IMR-90 (cell line): Measurements from ENCODE around the gene PTPRK. TPM values are rescaled to one million over a fixed set of nuclear protein-coding genes. Genes with fewer than 3 reads are reported as not detected.
A peak's percentile ranks its signal among the peaks of the same experiment; 100 is the strongest.

Experiments
- ATAC-seq: fragments of 200-7000 bp; cut with Tn5 transposase; 2 replicates; pipeline ENCODE4 v1.9.1; 2020; ENCODE audit warnings: low read depth, mild to moderate bottlenecking, moderate library complexity
- BruUV-seq: library from RNA; stranded (reverse); fragments of 400-500 nt; replicated peaks from 2 replicates; lab custom pipeline; 2021; lab: Mats Ljungman, UMichigan
- CTCF ChIA-PET: fragments of 300-600 bp; formaldehyde crosslinking; extraction: SDS; loops from one replicate; lab custom pipeline; 2021; ENCODE audit warnings: antibody characterized with exemption; lab: Yijun Ruan, JAX
- POLR2A ChIA-PET: fragments of 300-600 bp; sonication (Branson Sonifier 250); formaldehyde crosslinking; loops from one replicate; lab custom pipeline; 2022; ENCODE audit warnings: antibody characterized with exemption; ENCODE audit not compliant: unreplicated experiment; lab: Charles Lee
- DNase-seq: peaks from one replicate; pipeline ENCODE4 v3.0.0; 2013
- H2AFZ ChIP-seq: replicated peaks from 2 replicates; pipeline ENCODE3; 2013; ENCODE audit warnings: low read length, mild to moderate bottlenecking; ENCODE audit not compliant: poor library complexity
- H2AK5ac ChIP-seq: 2 replicates; pipeline ENCODE4 v1.6.1; 2013; ENCODE audit warnings: low read depth, low read length, inconsistent platforms
- H2AK9ac ChIP-seq: replicated peaks from 2 replicates; pipeline ENCODE3; 2013; ENCODE audit warnings: mild to moderate bottlenecking, low read depth, low read length, moderate library complexity; ENCODE audit not compliant: poor library complexity
- H2BK120ac ChIP-seq: 2 replicates; pipeline ENCODE4 v1.6.1; 2013; ENCODE audit warnings: low read depth, low read length, inconsistent platforms
- H2BK15ac ChIP-seq: 3 replicates; pipeline ENCODE4 v1.6.1; 2013; ENCODE audit warnings: low read depth, low read length, inconsistent platforms
- H2BK20ac ChIP-seq: 2 replicates; pipeline ENCODE4 v1.6.1; 2013; ENCODE audit warnings: low read depth, mild to moderate bottlenecking, inconsistent platforms, low read length, moderate library complexity
- H2BK5ac ChIP-seq: 2 replicates; pipeline ENCODE4 v1.6.1; 2013; ENCODE audit warnings: mild to moderate bottlenecking, low read depth, low read length, inconsistent platforms; ENCODE audit not compliant: poor library complexity, severe bottlenecking
- H3K14ac ChIP-seq: replicated peaks from 2 replicates; pipeline ENCODE4 v1.6.1; 2013; ENCODE audit warnings: low read depth, low read length, inconsistent platforms
- H3K18ac ChIP-seq: 2 replicates; pipeline ENCODE4 v1.6.1; 2013; ENCODE audit warnings: low read depth, low read length, control low read depth
- H3K23ac ChIP-seq: 2 replicates; pipeline ENCODE4 v1.6.1; 2013; ENCODE audit warnings: low read depth, low read length, inconsistent platforms
- H3K27ac ChIP-seq: 2 replicates; pipeline ENCODE4 v1.5.1; 2013; ENCODE audit warnings: mild to moderate bottlenecking, control low read depth, low read length; ENCODE audit not compliant: insufficient read depth
- H3K27me3 ChIP-seq: 2 replicates; pipeline ENCODE4 v1.6.1; 2013; ENCODE audit warnings: low read length; ENCODE audit not compliant: control insufficient read depth, insufficient read depth
- H3K36me3 ChIP-seq: 2 replicates; pipeline ENCODE4 v1.6.1; 2013; ENCODE audit warnings: low read length, mixed read lengths; ENCODE audit not compliant: control insufficient read depth, insufficient read depth
- H3K4ac ChIP-seq: 2 replicates; pipeline ENCODE4 v1.6.1; 2013; ENCODE audit warnings: low read depth, low read length, inconsistent platforms
- H3K4me1 ChIP-seq: 2 replicates; pipeline ENCODE4 v1.6.1; 2013; ENCODE audit warnings: low read length, mixed read lengths; ENCODE audit not compliant: control insufficient read depth, insufficient read depth
- H3K4me2 ChIP-seq: 2 replicates; pipeline ENCODE4 v1.6.1; 2013; ENCODE audit warnings: low read depth, mild to moderate bottlenecking, control low read depth, low read length, moderate library complexity
- H3K4me3 ChIP-seq: 2 replicates; pipeline ENCODE4 v1.5.1; 2013; ENCODE audit warnings: low read depth, mild to moderate bottlenecking, control low read depth, low read length, moderate library complexity; ENCODE audit not compliant: insufficient read depth
- H3K56ac ChIP-seq: 2 replicates; pipeline ENCODE4 v1.6.1; 2013; ENCODE audit warnings: low read length, inconsistent platforms; ENCODE audit not compliant: insufficient read depth; ENCODE audit errors: extremely low read depth
- H3K79me1 ChIP-seq, 2 experiments: 2 replicates each; pipeline ENCODE4 v1.6.1; 2013; ENCODE audit warnings: low read length in 2 of 2, inconsistent platforms in 1 of 2, low read depth in 1 of 2
- H3K9ac ChIP-seq: 2 replicates; pipeline ENCODE4 v1.6.1; 2013; ENCODE audit warnings: low read depth, low read length, control low read depth
- H3K9me1 ChIP-seq: 2 replicates; pipeline ENCODE4 v1.6.1; 2013; ENCODE audit warnings: low read length, inconsistent platforms; ENCODE audit not compliant: insufficient read depth
- H3K9me3 ChIP-seq: 2 replicates; pipeline ENCODE4 v1.6.1; 2013; ENCODE audit warnings: low read length; ENCODE audit not compliant: control insufficient read depth, insufficient read depth
- H4K20me1 ChIP-seq: 2 replicates; pipeline ENCODE4 v1.6.1; 2013; ENCODE audit warnings: low read length, inconsistent platforms; ENCODE audit not compliant: insufficient read depth
- H4K5ac ChIP-seq: 2 replicates; pipeline ENCODE4 v1.6.1; 2013; ENCODE audit warnings: mild to moderate bottlenecking, low read depth, low read length, control low read depth
- H4K8ac ChIP-seq, 2 experiments: 2 replicates each; pipeline ENCODE4 v1.6.1; 2013; ENCODE audit warnings: low read depth in 2 of 2, low read length in 2 of 2, control low read depth in 1 of 2, inconsistent platforms in 1 of 2
- H4K91ac ChIP-seq: 2 replicates; pipeline ENCODE4 v1.6.1; 2013; ENCODE audit warnings: low read depth, low read length, inconsistent platforms; ENCODE audit not compliant: insufficient read depth
- BHLHE40 ChIP-seq: fragments of 150-350 bp; IDR thresholded peaks from 2 replicates; pipeline ENCODE4 v1.6.1; 2016; ENCODE audit warnings: mild to moderate bottlenecking, low read depth, low read length
- CEBPB ChIP-seq: IDR thresholded peaks from 2 replicates; pipeline ENCODE4 v1.6.1; 2012; ENCODE audit warnings: low read depth, low read length, improper control_type of control experiment
- CHD1 ChIP-seq: IDR thresholded peaks from 2 replicates; pipeline ENCODE4 v1.6.1; 2012; ENCODE audit warnings: low read depth, low read length, improper control_type of control experiment
- CTCF ChIP-seq: conservative IDR thresholded peaks from 2 replicates; pipeline ENCODE4 v1.5.1; 2012; ENCODE audit warnings: mild to moderate bottlenecking, low read depth, low read length, improper control_type of control experiment
- ELK1 ChIP-seq: fragments of 150-350 bp; IDR thresholded peaks from 2 replicates; pipeline ENCODE4 v1.6.1; 2016; ENCODE audit warnings: low read depth, mild to moderate bottlenecking, low read length, moderate library complexity, borderline replicate concordance
- FOS ChIP-seq: fragments of 150-350 bp; IDR thresholded peaks from 2 replicates; pipeline ENCODE4 v1.6.1; 2016; ENCODE audit warnings: low read depth, low read length
- MAFK ChIP-seq: IDR thresholded peaks from 2 replicates; pipeline ENCODE4 v1.6.1; 2012; ENCODE audit warnings: low read depth, low read length, improper control_type of control experiment
- MAZ ChIP-seq: IDR thresholded peaks from 2 replicates; pipeline ENCODE4 v1.6.1; 2012; ENCODE audit warnings: low read depth, mild to moderate bottlenecking, low read length, improper control_type of control experiment, moderate library complexity, borderline replicate concordance
- MXI1 ChIP-seq: IDR thresholded peaks from 2 replicates; pipeline ENCODE4 v1.6.1; 2012; ENCODE audit warnings: low read depth, mild to moderate bottlenecking, low read length, moderate library complexity, borderline replicate concordance
- POLR2A ChIP-seq: IDR thresholded peaks from 2 replicates; pipeline ENCODE4 v1.6.1; 2012; ENCODE audit warnings: mild to moderate bottlenecking, low read depth, low read length
- RAD21 ChIP-seq: IDR thresholded peaks from 2 replicates; pipeline ENCODE4 v1.6.1; 2012; ENCODE audit warnings: low read length, improper control_type of control experiment
- USF2 ChIP-seq: fragments of 150-350 bp; IDR thresholded peaks from 2 replicates; pipeline ENCODE4 v1.6.1; 2017; ENCODE audit warnings: mild to moderate bottlenecking, antibody characterized with exemption, low read length, low read depth
- dilution Hi-C: fragments of 300-500 bp; cut with HindIII; formaldehyde crosslinking; loops from one replicate; pipeline ENCODE4 v1.14.3; 2018; ENCODE audit warnings: low sequenced_read_pairs; ENCODE audit not compliant: unreplicated experiment
- in situ Hi-C: fragments of 300-500 bp; cut with MboI; formaldehyde crosslinking; loops from 3 replicates; pipeline ENCODE4 v1.14.3; 2019; ENCODE audit warnings: low sequenced_read_pairs, inconsistent platforms, mixed read lengths
- intact Hi-C: fragments of 100-400 bp; cut with micrococcal nuclease; formaldehyde crosslinking; loops from 2 replicates; pipeline ENCODE4 v1.10.0; 2022
- polyA plus RNA-seq, 3 experiments: library from polyadenylated mRNA; depleted of rRNA; stranded (reverse); fragments of >200 nt; gene quantifications; 2 replicates each; pipeline ENCODE4 v1.2.3, GENCODE V29; 2012; ENCODE audit warnings: low replicate concordance in 1 of 3
- total RNA-seq: library from RNA; depleted of rRNA; stranded (reverse); fragments of >200 nt; gene quantifications from 2 replicates; pipeline ENCODE4 v1.2.3, GENCODE V29; 2012

Gene PTPRK
- total and polyA plus RNA-seq, 2 of the 4 experiments (the other 2 are of a cell fraction) = 18.0 to 80.8 TPM

GRCh38 chr6:128172081-128172480 is 348.3 kb downstream of the PTPRK start:
- TF ChIP-seq CEBPB = no peak
- TF ChIP-seq BHLHE40 = no peak
- no peak for TF ChIP-seq MAFK
- no peak for TF ChIP-seq USF2
- TF ChIP-seq POLR2A = no peak
- TF ChIP-seq RAD21 = no peak
- no peak for TF ChIP-seq FOS
- no peak for TF ChIP-seq MAZ
- no peak for TF ChIP-seq CTCF
- no peak for TF ChIP-seq MXI1
- TF ChIP-seq ELK1 = no peak
- no peak for TF ChIP-seq CHD1
- no peak overlapping the region for H3K4me3 ChIP-seq
- intact Hi-C loops = loop anchor here (10.0 kb wide), 2 partner anchors 317 to 343 kb away; no protein-coding TSS in a partner anchor
- H2BK20ac ChIP-seq = no peak overlapping the region
- POLR2A ChIA-PET = no interaction called here
- no peak overlapping the region for H3K27ac ChIP-seq
- peak; percentile 40 for DNase-seq
- no peak overlapping the region for H4K8ac ChIP-seq
- no peak overlapping the region for H4K5ac ChIP-seq
- H3K4ac ChIP-seq = no peak overlapping the region
- H3K18ac ChIP-seq = no peak overlapping the region
- H3K9ac ChIP-seq = no peak overlapping the region
- no peaks in the 10 kb centered on the region for H3K27me3 ChIP-seq
- H3K4me1 ChIP-seq = no peaks in the 10 kb centered on the region
- BruUV-seq = no TSS peak
- H2BK5ac ChIP-seq = no peak overlapping the region
- H3K36me3 ChIP-seq = no peaks in the 10 kb centered on the region
- peaks cover 3% of the 10 kb centered on the region for H3K9me1 ChIP-seq
- no peak overlapping the region for H2BK15ac ChIP-seq
- H2BK120ac ChIP-seq = no peak overlapping the region
- no peak overlapping the region for H2AFZ ChIP-seq
- H3K9me3 ChIP-seq = no peaks in the 10 kb centered on the region
- H3K23ac ChIP-seq = no peak overlapping the region
- peaks cover 0 to 17% of the 10 kb centered on the region in 2 experiments; a peak in 2 of 4 replicates for H3K79me1 ChIP-seq
- in situ Hi-C loops = no loop called here
- CTCF ChIA-PET = no interaction called here
- no peak overlapping the region for H2AK9ac ChIP-seq
- ATAC-seq = 0 out of 2 replicates have a peak, but pooled peaks have one; percentile 29
- no peak overlapping the region for H4K91ac ChIP-seq
- H4K20me1 ChIP-seq = peaks cover 5% of the 10 kb centered on the region; the same call in 1 of the 2 replicates
- no peak overlapping the region for H3K14ac ChIP-seq
- dilution Hi-C loops = no loop called here
- H3K56ac ChIP-seq = no peak overlapping the region
- H3K4me2 ChIP-seq = no peak overlapping the region
- no peak overlapping the region for H2AK5ac ChIP-seq
